LNCaP clone FGC (cell line): ENCODE results near the gene ASTN2.

ENCODE experiments used
- DNase-seq: peaks from one replicate; pipeline ENCODE4 v3.0.0-alpha.2; 2011; ENCODE audit warnings: low read depth
- H3K4me3 ChIP-seq: 2 replicates; pipeline ENCODE4 v1.5.1; 2011; ENCODE audit warnings: mild to moderate bottlenecking, low read depth, low read length, control low read depth
- CTCF ChIP-seq: IDR thresholded peaks from 2 replicates; pipeline ENCODE4 v1.5.1; 2012; ENCODE audit warnings: mild to moderate bottlenecking; ENCODE audit not compliant: control insufficient read depth, insufficient read depth; ENCODE audit errors: extremely low read depth

ASTN2 gene

GRCh38 chr9:117231012-117231411, 183.8 kb downstream of the ASTN2 start:
- DNase-seq = no peak
- TF ChIP-seq CTCF = no peak
- H3K4me3 ChIP-seq = no peak overlapping the region

GRCh38 chr9:117224695-117225094, 190.2 kb downstream of the ASTN2 start:
- H3K4me3 ChIP-seq = no peak overlapping the region
- TF ChIP-seq CTCF = no peak
- DNase-seq = no peak

- TF ChIP-seq CTCF = no peak
- DNase-seq = no peak
- H3K4me3 ChIP-seq = no peak overlapping the region
These were observed 195.9 kb downstream of the ASTN2 start for GRCh38 chr9:117218951-117219350.

- TF ChIP-seq CTCF = no peak
- no peak overlapping the region for H3K4me3 ChIP-seq
- DNase-seq = no peak
These were observed 200.4 kb downstream of the ASTN2 start for GRCh38 chr9:117214416-117214815.

GRCh38 chr9:117211280-117211679, 203.6 kb downstream of the ASTN2 start:
- DNase-seq = no peak
- TF ChIP-seq CTCF = no peak
- no peak overlapping the region for H3K4me3 ChIP-seq

- no peak overlapping the region for H3K4me3 ChIP-seq
- TF ChIP-seq CTCF = no peak
- DNase-seq = no peak
These were observed 209.1 kb downstream of the ASTN2 start for GRCh38 chr9:117205806-117206205.

GRCh38 chr9:117204971-117205370, 209.9 kb downstream of the ASTN2 start:
- DNase-seq = no peak
- no peak for TF ChIP-seq CTCF
- no peak overlapping the region for H3K4me3 ChIP-seq
